IMR-90 (cell line): ENCODE data around the gene WDR1. TPM values are rescaled to one million over a fixed set of nuclear protein-coding genes. Genes with fewer than 3 reads are reported as not detected.

ENCODE experiments used
- ATAC-seq: fragments of 200-7000 bp; cut with Tn5 transposase; 2 replicates; pipeline ENCODE4 v1.9.1; 2020; ENCODE audit warnings: low read depth, mild to moderate bottlenecking, moderate library complexity
- Bru-seq: library from RNA; stranded (reverse); fragments of 400-500 nt; gene quantifications from one replicate; lab custom pipeline; 2021; lab: Mats Ljungman, UMichigan
- BruChase-seq, 2 experiments: library from RNA; stranded (reverse); fragments of 400-500 nt; gene quantifications; one replicate each; lab custom pipeline; 2021; lab: Mats Ljungman, UMichigan
- BruUV-seq: library from RNA; stranded (reverse); fragments of 400-500 nt; replicated peaks from 2 replicates; lab custom pipeline; 2021; lab: Mats Ljungman, UMichigan
- CTCF ChIA-PET: fragments of 300-600 bp; formaldehyde crosslinking; extraction: SDS; loops from one replicate; lab custom pipeline; 2021; ENCODE audit warnings: antibody characterized with exemption; lab: Yijun Ruan, JAX
- POLR2A ChIA-PET: fragments of 300-600 bp; sonication (Branson Sonifier 250); formaldehyde crosslinking; loops from one replicate; lab custom pipeline; 2022; ENCODE audit warnings: antibody characterized with exemption; ENCODE audit not compliant: unreplicated experiment; lab: Charles Lee
- DNase-seq: peaks from one replicate; pipeline ENCODE4 v3.0.0; 2013
- H2AFZ ChIP-seq: replicated peaks from 2 replicates; pipeline ENCODE3; 2013; ENCODE audit warnings: low read length, mild to moderate bottlenecking; ENCODE audit not compliant: poor library complexity
- H2AK5ac ChIP-seq: 2 replicates; pipeline ENCODE4 v1.6.1; 2013; ENCODE audit warnings: low read depth, low read length, inconsistent platforms
- H2AK9ac ChIP-seq: replicated peaks from 2 replicates; pipeline ENCODE3; 2013; ENCODE audit warnings: mild to moderate bottlenecking, low read depth, low read length, moderate library complexity; ENCODE audit not compliant: poor library complexity
- H2BK120ac ChIP-seq: 2 replicates; pipeline ENCODE4 v1.6.1; 2013; ENCODE audit warnings: low read depth, low read length, inconsistent platforms
- H2BK15ac ChIP-seq: 3 replicates; pipeline ENCODE4 v1.6.1; 2013; ENCODE audit warnings: low read depth, low read length, inconsistent platforms
- H2BK20ac ChIP-seq: 2 replicates; pipeline ENCODE4 v1.6.1; 2013; ENCODE audit warnings: low read depth, mild to moderate bottlenecking, inconsistent platforms, low read length, moderate library complexity
- H2BK5ac ChIP-seq: 2 replicates; pipeline ENCODE4 v1.6.1; 2013; ENCODE audit warnings: mild to moderate bottlenecking, low read depth, low read length, inconsistent platforms; ENCODE audit not compliant: poor library complexity, severe bottlenecking
- H3K14ac ChIP-seq: replicated peaks from 2 replicates; pipeline ENCODE4 v1.6.1; 2013; ENCODE audit warnings: low read depth, low read length, inconsistent platforms
- H3K18ac ChIP-seq: 2 replicates; pipeline ENCODE4 v1.6.1; 2013; ENCODE audit warnings: low read depth, low read length, control low read depth
- H3K23ac ChIP-seq: 2 replicates; pipeline ENCODE4 v1.6.1; 2013; ENCODE audit warnings: low read depth, low read length, inconsistent platforms
- H3K27ac ChIP-seq: 2 replicates; pipeline ENCODE4 v1.5.1; 2013; ENCODE audit warnings: mild to moderate bottlenecking, control low read depth, low read length; ENCODE audit not compliant: insufficient read depth
- H3K27me3 ChIP-seq: 2 replicates; pipeline ENCODE4 v1.6.1; 2013; ENCODE audit warnings: low read length; ENCODE audit not compliant: control insufficient read depth, insufficient read depth
- H3K36me3 ChIP-seq: 2 replicates; pipeline ENCODE4 v1.6.1; 2013; ENCODE audit warnings: low read length, mixed read lengths; ENCODE audit not compliant: control insufficient read depth, insufficient read depth
- H3K4ac ChIP-seq: 2 replicates; pipeline ENCODE4 v1.6.1; 2013; ENCODE audit warnings: low read depth, low read length, inconsistent platforms
- H3K4me1 ChIP-seq: 2 replicates; pipeline ENCODE4 v1.6.1; 2013; ENCODE audit warnings: low read length, mixed read lengths; ENCODE audit not compliant: control insufficient read depth, insufficient read depth
- H3K4me2 ChIP-seq: 2 replicates; pipeline ENCODE4 v1.6.1; 2013; ENCODE audit warnings: low read depth, mild to moderate bottlenecking, control low read depth, low read length, moderate library complexity
- H3K4me3 ChIP-seq: 2 replicates; pipeline ENCODE4 v1.5.1; 2013; ENCODE audit warnings: low read depth, mild to moderate bottlenecking, control low read depth, low read length, moderate library complexity; ENCODE audit not compliant: insufficient read depth
- H3K56ac ChIP-seq: 2 replicates; pipeline ENCODE4 v1.6.1; 2013; ENCODE audit warnings: low read length, inconsistent platforms; ENCODE audit not compliant: insufficient read depth; ENCODE audit errors: extremely low read depth
- H3K79me1 ChIP-seq, 2 experiments: 2 replicates each; pipeline ENCODE4 v1.6.1; 2013; ENCODE audit warnings: low read length in 2 of 2, inconsistent platforms in 1 of 2, low read depth in 1 of 2
- H3K9ac ChIP-seq: 2 replicates; pipeline ENCODE4 v1.6.1; 2013; ENCODE audit warnings: low read depth, low read length, control low read depth
- H3K9me1 ChIP-seq: 2 replicates; pipeline ENCODE4 v1.6.1; 2013; ENCODE audit warnings: low read length, inconsistent platforms; ENCODE audit not compliant: insufficient read depth
- H3K9me3 ChIP-seq: 2 replicates; pipeline ENCODE4 v1.6.1; 2013; ENCODE audit warnings: low read length; ENCODE audit not compliant: control insufficient read depth, insufficient read depth
- H4K20me1 ChIP-seq: 2 replicates; pipeline ENCODE4 v1.6.1; 2013; ENCODE audit warnings: low read length, inconsistent platforms; ENCODE audit not compliant: insufficient read depth
- H4K5ac ChIP-seq: 2 replicates; pipeline ENCODE4 v1.6.1; 2013; ENCODE audit warnings: mild to moderate bottlenecking, low read depth, low read length, control low read depth
- H4K8ac ChIP-seq, 2 experiments: 2 replicates each; pipeline ENCODE4 v1.6.1; 2013; ENCODE audit warnings: low read depth in 2 of 2, low read length in 2 of 2, control low read depth in 1 of 2, inconsistent platforms in 1 of 2
- H4K91ac ChIP-seq: 2 replicates; pipeline ENCODE4 v1.6.1; 2013; ENCODE audit warnings: low read depth, low read length, inconsistent platforms; ENCODE audit not compliant: insufficient read depth
- CEBPB ChIP-seq: IDR thresholded peaks from 2 replicates; pipeline ENCODE4 v1.6.1; 2012; ENCODE audit warnings: low read depth, low read length, improper control_type of control experiment
- CHD1 ChIP-seq: IDR thresholded peaks from 2 replicates; pipeline ENCODE4 v1.6.1; 2012; ENCODE audit warnings: low read depth, low read length, improper control_type of control experiment
- FOS ChIP-seq: fragments of 150-350 bp; IDR thresholded peaks from 2 replicates; pipeline ENCODE4 v1.6.1; 2016; ENCODE audit warnings: low read depth, low read length
- MAFK ChIP-seq: IDR thresholded peaks from 2 replicates; pipeline ENCODE4 v1.6.1; 2012; ENCODE audit warnings: low read depth, low read length, improper control_type of control experiment
- MAZ ChIP-seq: IDR thresholded peaks from 2 replicates; pipeline ENCODE4 v1.6.1; 2012; ENCODE audit warnings: low read depth, mild to moderate bottlenecking, low read length, improper control_type of control experiment, moderate library complexity, borderline replicate concordance
- MXI1 ChIP-seq: IDR thresholded peaks from 2 replicates; pipeline ENCODE4 v1.6.1; 2012; ENCODE audit warnings: low read depth, mild to moderate bottlenecking, low read length, moderate library complexity, borderline replicate concordance
- NFE2L2 ChIP-seq: fragments of 150-350 bp; IDR thresholded peaks from 2 replicates; pipeline ENCODE4 v1.6.1; 2016; ENCODE audit warnings: low read depth, mild to moderate bottlenecking, low read length
- POLR2A ChIP-seq: IDR thresholded peaks from 2 replicates; pipeline ENCODE4 v1.6.1; 2012; ENCODE audit warnings: mild to moderate bottlenecking, low read depth, low read length
- RAD21 ChIP-seq: IDR thresholded peaks from 2 replicates; pipeline ENCODE4 v1.6.1; 2012; ENCODE audit warnings: low read length, improper control_type of control experiment
- WGBS, 2 experiments: methylation state at CpG; one replicate each; pipeline versions ENCODE4 v1.1.5 to v1.1.7; 2013; ENCODE audit warnings: missing lambda C conversion rate in 2 of 2; ENCODE audit not compliant: insufficient read length in 1 of 2; ENCODE audit errors: extremely low coverage in 2 of 2; 5-methylcytosine and 5-hydroxymethylcytosine counted together
- dilution Hi-C: fragments of 300-500 bp; cut with HindIII; formaldehyde crosslinking; loops from one replicate; pipeline ENCODE4 v1.14.3; 2018; ENCODE audit warnings: low sequenced_read_pairs; ENCODE audit not compliant: unreplicated experiment
- in situ Hi-C: fragments of 300-500 bp; cut with MboI; formaldehyde crosslinking; loops from 3 replicates; pipeline ENCODE4 v1.14.3; 2019; ENCODE audit warnings: low sequenced_read_pairs, inconsistent platforms, mixed read lengths
- intact Hi-C: fragments of 100-400 bp; cut with micrococcal nuclease; formaldehyde crosslinking; loops from 2 replicates; pipeline ENCODE4 v1.10.0; 2022
- long read RNA-seq: library from polyadenylated mRNA; unstranded; transcript quantifications from one replicate; pipeline ENCODE4 v2.0.0, GENCODE V29; 2021; ENCODE audit not compliant: unreplicated experiment
- polyA plus RNA-seq, 3 experiments: library from polyadenylated mRNA; depleted of rRNA; stranded (reverse); fragments of >200 nt; gene quantifications; 2 replicates each; pipeline ENCODE4 v1.2.3, GENCODE V29; 2012; ENCODE audit warnings: low replicate concordance in 1 of 3
- total RNA-seq: library from RNA; depleted of rRNA; stranded (reverse); fragments of >200 nt; gene quantifications from 2 replicates; pipeline ENCODE4 v1.2.3, GENCODE V29; 2012; rRNA removed
- TF ChIP-seq, protein P1 (sequence below): fragments of 150-350 bp; IDR thresholded peaks from 2 replicates; pipeline ENCODE4 v1.6.1; 2017; ENCODE audit warnings: mild to moderate bottlenecking, antibody characterized with exemption, low read length, low read depth

WDR1 gene, protein sequence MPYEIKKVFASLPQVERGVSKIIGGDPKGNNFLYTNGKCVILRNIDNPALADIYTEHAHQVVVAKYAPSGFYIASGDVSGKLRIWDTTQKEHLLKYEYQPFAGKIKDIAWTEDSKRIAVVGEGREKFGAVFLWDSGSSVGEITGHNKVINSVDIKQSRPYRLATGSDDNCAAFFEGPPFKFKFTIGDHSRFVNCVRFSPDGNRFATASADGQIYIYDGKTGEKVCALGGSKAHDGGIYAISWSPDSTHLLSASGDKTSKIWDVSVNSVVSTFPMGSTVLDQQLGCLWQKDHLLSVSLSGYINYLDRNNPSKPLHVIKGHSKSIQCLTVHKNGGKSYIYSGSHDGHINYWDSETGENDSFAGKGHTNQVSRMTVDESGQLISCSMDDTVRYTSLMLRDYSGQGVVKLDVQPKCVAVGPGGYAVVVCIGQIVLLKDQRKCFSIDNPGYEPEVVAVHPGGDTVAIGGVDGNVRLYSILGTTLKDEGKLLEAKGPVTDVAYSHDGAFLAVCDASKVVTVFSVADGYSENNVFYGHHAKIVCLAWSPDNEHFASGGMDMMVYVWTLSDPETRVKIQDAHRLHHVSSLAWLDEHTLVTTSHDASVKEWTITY
- total RNA-seq: 782 and 992 TPM in 2 replicates
- 725 and 739 TPM in 2 replicates for polyA plus RNA-seq (2012; rRNA removed)
- polyA plus RNA-seq (2012; cell fraction: cytosol; rRNA removed): 709 and 1,014 TPM in 2 replicates
- polyA plus RNA-seq (2012; cell fraction: nucleus; rRNA removed; ENCODE audit: low replicate concordance): 487 and 886 TPM in 2 replicates
- Bru-seq, nascent RNA: percentile 99 among the genes with signal in this experiment
- BruChase-seq, experiment 1, labeled RNA remaining after a 6-hour chase: percentile 97 among the genes with signal in this experiment
- BruChase-seq, experiment 2, labeled RNA remaining after a 2-hour chase: percentile 95 among the genes with signal in this experiment
- long read RNA-seq, transcript WDR1-203 (15 exons, 3,142 nt): major isoform, 647 of 921 reads
- long read RNA-seq, transcript WDR1-202 (12 exons, 2,722 nt): minor isoform, 12 of 921 reads
- long read RNA-seq, partial matches to known transcripts: 162 of 921 reads
- long read RNA-seq, other reads (novel, unspliced or antisense): 99 of 921 reads

DNA sequence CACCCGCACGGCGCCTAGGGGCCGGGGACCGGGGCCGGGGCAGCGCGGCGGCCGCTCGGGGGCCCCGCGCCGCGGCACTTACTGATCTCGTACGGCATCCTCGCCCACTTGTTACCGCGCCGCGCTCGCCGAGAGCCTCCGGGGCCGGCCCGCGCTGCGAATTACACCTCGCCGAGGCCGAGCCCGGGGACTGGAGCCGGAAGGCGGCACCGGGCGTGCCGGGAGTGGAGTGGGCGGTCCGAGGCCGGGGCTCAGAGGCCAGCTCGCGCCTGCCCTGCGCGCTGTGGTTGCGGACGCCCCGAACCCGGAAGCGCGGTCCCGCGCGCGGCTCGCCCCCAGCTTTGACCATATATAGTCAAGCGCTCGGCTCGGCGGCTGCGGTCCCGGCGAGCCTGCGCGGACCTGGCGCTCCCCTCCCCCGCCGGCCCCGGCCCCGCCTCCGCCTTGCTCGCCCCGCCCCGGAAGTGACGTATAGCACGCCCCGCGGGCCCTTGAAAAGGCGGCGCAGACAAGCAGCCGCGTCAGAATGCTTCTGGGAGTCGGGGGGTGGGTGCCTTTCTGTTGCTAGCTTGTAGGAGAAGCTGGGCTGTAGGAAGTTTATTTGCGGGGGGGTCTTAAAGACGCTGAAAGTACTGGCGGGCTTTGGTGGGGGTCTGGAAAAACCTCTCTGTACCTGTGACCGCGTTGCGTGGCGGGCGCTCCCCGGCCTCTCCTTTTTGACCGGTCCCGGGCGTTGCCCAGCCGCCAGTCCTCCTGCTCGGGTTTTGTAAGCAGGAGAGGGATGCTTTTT, at the start of gene WDR1:
TSS of gene WDR1 (minus strand) at position 231 of the 790 bp plus-strand sequence. CDS start at position 98, 133 bp downstream.
- Histone ChIP-seq H4K20me1 (peaks cover 44% of the 10 kb centered on the region), H2BK20ac (peak within 1 kb of the TSS; percentile 50; the same call in 1 of the 2 replicates), H4K8ac (peak within 1 kb of the TSS; percentile 82 to 95), H2AK9ac (peak within 1 kb of the TSS; percentile 99), H3K4me1 (peaks cover 24% of the 10 kb centered on the region), H4K5ac (peak within 1 kb of the TSS; percentile 72), H2BK15ac (peak within 1 kb of the TSS; percentile 45; the same call in 2 of the 3 replicates), H3K4me3 (peak within 1 kb of the TSS; percentile 94), H4K91ac (peak within 1 kb of the TSS; percentile 90), H3K27me3 (no peaks in the 10 kb centered on the region), H2AFZ (peak within 1 kb of the TSS; percentile 80), H3K79me1 (peaks cover 0 to 41% of the 10 kb centered on the region in 2 experiments; a peak in 3 of 4 replicates), H3K9me1 (peaks cover 17% of the 10 kb centered on the region; the same call in 1 of the 2 replicates), H3K4me2 (peak within 1 kb of the TSS; percentile 91), H2BK5ac (peak within 1 kb of the TSS; percentile 89), H3K18ac (peak within 1 kb of the TSS; percentile 82), H2AK5ac (peak within 1 kb of the TSS; percentile 98), H3K9me3 (no peaks in the 10 kb centered on the region), H3K23ac (peak within 1 kb of the TSS; percentile 94), H3K56ac (peak within 1 kb of the TSS; percentile 95), H3K9ac (peak within 1 kb of the TSS; percentile 98), H3K14ac (peak within 1 kb of the TSS; percentile 98), H2BK120ac (peak within 1 kb of the TSS; percentile 76), H3K4ac (peak within 1 kb of the TSS; percentile 97), H3K36me3 (peaks cover 42% of the 10 kb centered on the region), H3K27ac (peak within 1 kb of the TSS; percentile 100)
- ATAC-seq (peak; percentile 90), DNase-seq (peak; percentile 94)
- ChIA-PET POLR2A (interaction anchor here (0.6 to 3.0 kb wide), 15 partner anchors 9 to 1758 kb away, joined by 3 to 23 read pairs (median 4); no protein-coding TSS in a partner anchor), CTCF (no interaction called here)
- intact Hi-C loops (loop anchor here (1.0 to 2.0 kb wide), 2 partner anchors 42 to 340 kb away; partner anchors contain the start of gene ZNF518B), in situ Hi-C loops (no loop called here), dilution Hi-C loops (no loop called here)
- BruUV-seq: no TSS peak
- WGBS, 2 experiments: 0% methylated on average over 29 of the region's 97 CpGs; no CpG with 5 or more reads in 1 of the 2 experiments
- TF ChIP-seq CEBPB (no peak), POLR2A (peak; percentile 99), MXI1 (peak; percentile 86; the same call in 1 of the 2 replicates), MAZ (peak; percentile 68; the same call in 1 of the 2 replicates), MAFK (no peak), FOS (no peak), CHD1 (0 out of 2 replicates have a peak, but pooled peaks have one; percentile 50), RAD21 (no peak), NFE2L2 (0 out of 2 replicates have a peak, but pooled peaks have one; percentile 13)
- TF ChIP-seq, protein P1, sequence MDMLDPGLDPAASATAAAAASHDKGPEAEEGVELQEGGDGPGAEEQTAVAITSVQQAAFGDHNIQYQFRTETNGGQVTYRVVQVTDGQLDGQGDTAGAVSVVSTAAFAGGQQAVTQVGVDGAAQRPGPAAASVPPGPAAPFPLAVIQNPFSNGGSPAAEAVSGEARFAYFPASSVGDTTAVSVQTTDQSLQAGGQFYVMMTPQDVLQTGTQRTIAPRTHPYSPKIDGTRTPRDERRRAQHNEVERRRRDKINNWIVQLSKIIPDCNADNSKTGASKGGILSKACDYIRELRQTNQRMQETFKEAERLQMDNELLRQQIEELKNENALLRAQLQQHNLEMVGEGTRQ: no peak
